Ectodermal cell (in vitro differentiated cells): ENCODE results near the gene PABPN1L.
"Not testable (repeated sequence)": the region's sequence is repeated elsewhere in the genome, so short reads cannot be mapped to it uniquely, and the experiment has no call there.

Source experiments
- H3K27ac ChIP-seq: 2 replicates; pipeline ENCODE4 v1.7.0; 2013; ENCODE audit warnings: mild to moderate bottlenecking, low read depth, low read length; ENCODE audit not compliant: insufficient read depth, poor library complexity, severe bottlenecking
- H3K27me3 ChIP-seq: 2 replicates; pipeline ENCODE4 v1.7.0; 2013; ENCODE audit warnings: mild to moderate bottlenecking, low read length; ENCODE audit not compliant: insufficient read depth, control insufficient read depth, poor library complexity, severe bottlenecking
- H3K36me3 ChIP-seq: one replicate; pipeline ENCODE4 v1.7.0; 2013; ENCODE audit warnings: low read length; ENCODE audit not compliant: control insufficient read depth, insufficient read depth
- H3K4me1 ChIP-seq: one replicate; pipeline ENCODE4 v1.7.0; 2013; ENCODE audit warnings: low read length; ENCODE audit not compliant: control insufficient read depth, insufficient read depth
- H3K4me3 ChIP-seq: 2 replicates; pipeline ENCODE4 v1.7.0; 2013; ENCODE audit warnings: low read depth, low read length, control low read depth; ENCODE audit not compliant: insufficient read depth
- H3K9me3 ChIP-seq: 2 replicates; pipeline ENCODE4 v1.7.0; 2013; ENCODE audit warnings: mild to moderate bottlenecking, low read length, moderate library complexity; ENCODE audit not compliant: control insufficient read depth
- WGBS, 2 experiments: methylation state at CpG; one replicate each; pipeline ENCODE4 v1.1.7; 2013; ENCODE audit warnings: missing lambda C conversion rate in 2 of 2; 5-methylcytosine and 5-hydroxymethylcytosine counted together

The PABPN1L gene

GRCh38 chr16:88830783-88831182 is 35.7 kb downstream of the PABPN1L start:
- Histone ChIP-seq H3K4me1 (no peaks in the 10 kb centered on the region), H3K36me3 (no peaks in the 10 kb centered on the region), H3K4me3 (no peak overlapping the region), H3K27me3 (no peaks in the 10 kb centered on the region), H3K27ac (no peak overlapping the region), H3K9me3 (no peaks in the 10 kb centered on the region)
- 94 to 95% methylated on average over 14 of the region's 14 CpGs for WGBS, 2 experiments

- Histone ChIP-seq H3K4me1 (no peaks in the 10 kb centered on the region), H3K36me3 (no peaks in the 10 kb centered on the region), H3K4me3 (no peak overlapping the region), H3K27me3 (no peaks in the 10 kb centered on the region), H3K9me3 (no peaks in the 10 kb centered on the region), H3K27ac (no peak overlapping the region)
- 91 to 92% methylated on average over 11 of the region's 11 CpGs for WGBS, 2 experiments
Observed at GRCh38 chr16:88830258-88830657, 36.2 kb downstream of the PABPN1L start.

DNA sequence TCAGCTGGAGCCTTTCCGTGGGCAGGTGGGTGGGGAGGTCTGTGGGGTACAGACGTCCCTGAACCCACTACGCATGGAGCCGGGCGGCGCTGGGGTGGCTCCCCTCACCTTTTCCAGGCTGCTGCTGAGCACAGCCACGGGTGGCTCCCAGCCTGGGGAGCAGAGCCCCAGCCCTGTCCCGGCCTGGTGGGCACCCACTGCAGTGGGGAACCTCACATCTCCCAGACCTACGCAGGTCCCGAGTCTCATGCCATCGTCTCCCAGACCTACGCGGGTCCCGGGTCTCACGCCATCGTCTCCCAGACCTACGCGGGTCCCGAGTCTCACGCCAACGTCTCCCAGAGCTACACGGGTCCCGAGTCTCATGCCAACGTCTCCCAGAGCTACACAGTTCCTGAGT is 37.7 kb downstream of the PABPN1L start:
- H3K9me3 ChIP-seq, result no peaks in the 10 kb centered on the region
- H3K27ac ChIP-seq, result no peak overlapping the region
- no peaks in the 10 kb centered on the region for H3K36me3 ChIP-seq
- no peaks in the 10 kb centered on the region for H3K4me1 ChIP-seq
- 91% methylated on average over 24 of the region's 24 CpGs for WGBS, 2 experiments
- no peaks in the 10 kb centered on the region for H3K27me3 ChIP-seq
- no peak overlapping the region for H3K4me3 ChIP-seq

DNA sequence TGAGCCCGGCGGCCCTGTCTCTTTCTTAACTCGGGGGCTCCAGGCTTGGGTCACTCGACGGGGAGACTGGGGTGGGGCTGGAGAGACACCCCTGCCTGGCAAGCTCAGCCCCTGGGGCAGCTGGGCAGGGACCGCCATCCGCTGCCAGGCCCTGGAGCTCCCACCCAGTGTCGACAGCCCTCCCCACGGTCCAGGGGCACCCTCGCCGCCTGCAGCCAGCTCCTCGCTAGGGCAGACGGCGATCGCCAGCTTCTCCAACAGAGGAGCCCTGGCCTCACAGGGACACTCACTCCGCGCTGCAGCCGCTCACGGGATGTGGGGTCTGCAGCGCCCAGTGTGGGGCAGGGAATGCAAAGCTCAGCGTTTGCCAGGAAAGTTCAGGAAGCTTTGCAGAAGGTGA is 38.7 kb downstream of the PABPN1L start:
- Histone ChIP-seq H3K9me3 (no peaks in the 10 kb centered on the region), H3K27ac (no peak overlapping the region), H3K4me3 (no peak overlapping the region), H3K36me3 (no peaks in the 10 kb centered on the region), H3K4me1 (no peaks in the 10 kb centered on the region), H3K27me3 (no peaks in the 10 kb centered on the region)
- WGBS, 2 experiments, result 94 to 95% methylated on average over 21 of the region's 21 CpGs

DNA sequence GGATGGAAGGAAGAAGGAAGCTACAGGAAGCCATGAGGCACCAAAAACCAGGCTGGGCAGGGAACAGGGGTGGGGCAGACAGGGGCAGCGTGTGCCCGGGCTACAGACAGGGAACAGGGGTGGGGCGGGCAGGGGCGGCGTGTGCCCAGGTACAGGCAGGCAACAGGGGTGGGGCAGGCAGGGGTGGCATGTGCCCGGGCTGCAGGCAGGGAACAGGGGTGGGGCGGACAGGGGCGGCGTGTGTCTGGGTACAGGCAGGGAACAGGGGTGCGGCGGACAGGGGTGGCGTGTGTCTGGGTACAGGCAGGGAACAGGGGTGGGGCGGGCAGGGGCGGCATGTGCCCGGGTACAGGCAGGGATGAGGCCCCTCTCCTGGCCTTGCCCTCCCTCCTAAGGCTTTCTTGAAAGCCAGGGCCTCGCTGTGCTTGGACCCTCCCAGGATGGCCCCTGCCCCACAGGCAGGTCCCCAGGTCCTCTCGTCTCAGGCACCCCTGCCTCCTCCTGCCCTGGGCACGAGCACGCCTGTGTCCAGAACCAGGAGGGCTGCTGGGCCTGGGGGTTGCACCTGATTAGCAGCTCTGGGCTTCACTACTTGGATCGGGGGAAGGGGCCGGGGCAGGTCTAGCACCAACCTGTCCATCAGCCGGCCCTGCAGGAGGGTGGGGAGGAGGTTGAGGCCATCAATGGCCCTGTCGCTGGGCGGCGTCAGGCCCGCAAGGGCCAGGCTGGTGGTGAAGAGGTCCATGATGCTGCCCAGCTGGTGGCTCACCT is 40.2 kb downstream of the PABPN1L start:
- H3K27ac ChIP-seq, result no peak overlapping the region
- WGBS, 2 experiments, result 94 to 95% methylated on average over 26 of the region's 26 CpGs
- no peaks in the 10 kb centered on the region for H3K4me1 ChIP-seq
- no peaks in the 10 kb centered on the region for H3K9me3 ChIP-seq
- H3K4me3 ChIP-seq, result no peak overlapping the region
- no peaks in the 10 kb centered on the region for H3K36me3 ChIP-seq
- no peaks in the 10 kb centered on the region for H3K27me3 ChIP-seq

GRCh38 chr16:88825146-88825545 is 41.3 kb downstream of the PABPN1L start:
- Histone ChIP-seq H3K4me3 (no peak overlapping the region), H3K4me1 (no peaks in the 10 kb centered on the region), H3K27me3 (no peaks in the 10 kb centered on the region), H3K27ac (no peak overlapping the region), H3K9me3 (no peaks in the 10 kb centered on the region), H3K36me3 (no peaks in the 10 kb centered on the region)
- WGBS, 2 experiments, result 89 to 93% methylated on average over 12 of the region's 12 CpGs

DNA sequence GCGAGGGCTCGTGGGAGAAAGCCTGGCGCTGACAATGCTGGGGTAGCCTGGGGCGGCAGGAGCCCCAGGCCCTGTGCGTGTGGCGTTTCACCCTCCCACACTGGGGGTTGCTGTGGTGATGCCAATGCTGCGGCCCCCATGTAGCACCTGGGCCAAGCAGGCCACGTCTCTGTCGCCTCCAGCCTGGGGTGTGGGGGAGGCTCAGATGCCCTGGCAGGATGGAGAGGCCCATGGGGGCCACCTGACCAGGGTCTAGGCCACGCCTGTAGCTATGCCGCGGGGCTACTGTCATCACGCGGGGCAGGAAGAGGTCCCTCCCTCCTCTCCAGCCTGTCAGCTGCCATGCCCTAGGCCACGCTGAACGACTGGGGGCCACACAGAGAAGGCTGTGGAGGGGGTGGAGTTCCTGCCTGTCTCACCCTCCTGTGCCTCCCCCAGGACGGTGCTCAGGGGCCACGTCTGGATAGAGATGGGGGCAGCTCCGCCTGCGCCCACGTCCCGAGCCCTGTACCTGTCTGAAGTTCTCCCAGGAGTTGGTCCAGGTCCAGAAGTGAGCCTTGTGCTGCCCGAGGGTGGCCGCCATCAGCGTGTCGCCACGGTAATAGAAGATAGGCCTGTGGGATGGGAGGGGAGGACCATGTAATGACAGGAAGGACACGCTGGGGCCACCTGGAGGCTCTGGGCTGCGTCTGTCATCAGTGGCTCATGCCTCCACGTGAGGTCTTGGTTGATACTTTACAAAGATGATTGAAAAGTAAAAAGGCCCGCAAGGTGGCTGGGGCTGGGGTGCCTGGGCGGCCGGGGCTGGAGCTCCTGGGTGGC is 42.0 kb downstream of the PABPN1L start:
- Histone ChIP-seq H3K9me3 (no peaks in the 10 kb centered on the region), H3K4me1 (no peaks in the 10 kb centered on the region), H3K27ac (no peak overlapping the region), H3K4me3 (no peak overlapping the region), H3K27me3 (no peaks in the 10 kb centered on the region), H3K36me3 (no peaks in the 10 kb centered on the region)
- WGBS, 2 experiments, result 91% methylated on average over 33 of the region's 33 CpGs

- not testable (repeated sequence) for H3K4me3 ChIP-seq, H3K9me3 ChIP-seq, H3K27ac ChIP-seq, H3K27me3 ChIP-seq, H3K36me3 ChIP-seq, H3K4me1 ChIP-seq
- 95% methylated on average over 30 of the region's 31 CpGs for WGBS, 2 experiments
Observed at GRCh38 chr16:88823646-88824045, 42.8 kb downstream of the PABPN1L start.

DNA sequence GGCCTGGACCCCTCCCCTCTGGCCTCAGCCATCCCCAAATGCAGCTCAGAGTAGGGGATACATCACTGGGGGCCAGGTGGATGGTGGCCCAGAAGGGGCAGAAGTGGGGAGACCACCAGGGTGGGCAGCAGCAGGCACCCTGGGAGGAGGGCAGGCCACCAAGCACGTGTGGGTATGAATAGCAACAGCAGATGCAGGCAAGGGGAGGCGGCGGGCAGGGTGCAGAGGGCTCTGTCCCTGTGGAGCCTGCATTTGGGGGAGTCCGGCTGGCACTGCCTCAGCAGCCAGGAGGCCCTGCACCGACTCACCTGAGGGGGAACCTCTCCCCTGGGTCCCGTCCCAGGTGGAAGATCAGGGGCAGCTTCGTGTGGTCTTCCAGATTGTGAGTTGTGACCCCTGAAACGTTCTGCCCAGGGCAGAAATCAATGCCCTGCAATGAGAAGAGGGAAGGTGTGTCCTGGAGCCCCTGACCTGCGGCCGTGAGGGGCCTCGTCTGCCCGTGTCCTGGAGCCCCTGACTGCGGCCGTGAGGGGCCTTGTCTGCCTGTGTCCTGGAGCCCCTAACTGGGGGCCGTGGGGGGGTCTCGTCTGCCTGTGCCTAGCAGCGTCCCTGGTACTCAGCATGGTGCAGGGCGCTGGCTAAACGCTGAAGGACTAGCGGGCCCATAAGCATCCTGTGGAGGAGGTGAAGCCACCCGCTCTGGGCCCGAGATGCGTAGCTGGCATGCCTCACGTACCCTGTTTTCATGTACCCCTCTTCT is 44.0 kb downstream of the PABPN1L start:
- no peak overlapping the region for H3K27ac ChIP-seq
- no peaks in the 10 kb centered on the region for H3K36me3 ChIP-seq
- H3K4me1 ChIP-seq, result no peaks in the 10 kb centered on the region
- no peaks in the 10 kb centered on the region for H3K27me3 ChIP-seq
- H3K9me3 ChIP-seq, result no peaks in the 10 kb centered on the region
- 94% methylated on average over 24 of the region's 24 CpGs for WGBS, 2 experiments
- no peak overlapping the region for H3K4me3 ChIP-seq
